Rectal smooth muscle tissue (tissue), 1 donor: Measurements from ENCODE around the gene ISCU.
A peak's percentile ranks its signal among the peaks of the same experiment; 100 is the strongest.
"Not testable (repeated sequence)": the region's sequence is repeated elsewhere in the genome, so short reads cannot be mapped to it uniquely, and the experiment has no call there.

Source experiments
- H3K27ac ChIP-seq: one replicate; pipeline ENCODE4 v1.7.0; 2013; ENCODE audit warnings: low read depth, low read length, inconsistent platforms
- H3K27me3 ChIP-seq: one replicate; pipeline ENCODE4 v1.7.0; 2013; ENCODE audit warnings: low read length; ENCODE audit not compliant: control insufficient read depth, insufficient read depth
- H3K36me3 ChIP-seq: one replicate; pipeline ENCODE4 v1.7.0; 2013; ENCODE audit warnings: low read length; ENCODE audit not compliant: control insufficient read depth, insufficient read depth
- H3K4me1 ChIP-seq: one replicate; pipeline ENCODE4 v1.7.0; 2013; ENCODE audit warnings: low read length; ENCODE audit not compliant: control insufficient read depth, insufficient read depth
- H3K4me3 ChIP-seq: one replicate; pipeline ENCODE4 v1.7.0; 2013; ENCODE audit warnings: low read length
- H3K9ac ChIP-seq: one replicate; pipeline ENCODE4 v1.7.0; 2013; ENCODE audit warnings: low read length

ISCU gene

GRCh38 chr12:108618079-108618952, 55.9 kb downstream of the ISCU start:
- Histone ChIP-seq H3K9ac (peak overlapping the region; percentile 27), H3K4me1 (no peaks in the 10 kb centered on the region), H3K4me3 (no peak overlapping the region), H3K27me3 (no peaks in the 10 kb centered on the region), H3K27ac (no peak overlapping the region), H3K36me3 (peaks cover 1% of the 10 kb centered on the region)

GRCh38 chr12:108618953-108619274, 56.5 kb downstream of the ISCU start:
- not testable (repeated sequence) for H3K4me3 ChIP-seq, H3K27me3 ChIP-seq, H3K27ac ChIP-seq, H3K4me1 ChIP-seq, H3K36me3 ChIP-seq, H3K9ac ChIP-seq
